GM18867 (cell line): ENCODE measurements around the gene ST8SIA6.

Experiments
- ATAC-seq: cut with Tn5 transposase; IDR thresholded peaks from one replicate; pipeline ENCODE4 v1.9.1; 2021; ENCODE audit warnings: mild to moderate bottlenecking, moderate library complexity; ENCODE audit not compliant: unreplicated experiment

The ST8SIA6 gene

GRCh38 chr10:17387861-17388503 is 66.4 kb downstream of the ST8SIA6 start:
- ATAC-seq: no peak

- ATAC-seq: no peak
These were observed 67.7 kb downstream of the ST8SIA6 start for GRCh38 chr10:17386616-17387075.

GRCh38 chr10:17386021-17386420 is 68.4 kb downstream of the ST8SIA6 start:
- no peak for ATAC-seq

- no peak for ATAC-seq
These were observed 69.3 kb downstream of the ST8SIA6 start for GRCh38 chr10:17385066-17385465.

DNA sequence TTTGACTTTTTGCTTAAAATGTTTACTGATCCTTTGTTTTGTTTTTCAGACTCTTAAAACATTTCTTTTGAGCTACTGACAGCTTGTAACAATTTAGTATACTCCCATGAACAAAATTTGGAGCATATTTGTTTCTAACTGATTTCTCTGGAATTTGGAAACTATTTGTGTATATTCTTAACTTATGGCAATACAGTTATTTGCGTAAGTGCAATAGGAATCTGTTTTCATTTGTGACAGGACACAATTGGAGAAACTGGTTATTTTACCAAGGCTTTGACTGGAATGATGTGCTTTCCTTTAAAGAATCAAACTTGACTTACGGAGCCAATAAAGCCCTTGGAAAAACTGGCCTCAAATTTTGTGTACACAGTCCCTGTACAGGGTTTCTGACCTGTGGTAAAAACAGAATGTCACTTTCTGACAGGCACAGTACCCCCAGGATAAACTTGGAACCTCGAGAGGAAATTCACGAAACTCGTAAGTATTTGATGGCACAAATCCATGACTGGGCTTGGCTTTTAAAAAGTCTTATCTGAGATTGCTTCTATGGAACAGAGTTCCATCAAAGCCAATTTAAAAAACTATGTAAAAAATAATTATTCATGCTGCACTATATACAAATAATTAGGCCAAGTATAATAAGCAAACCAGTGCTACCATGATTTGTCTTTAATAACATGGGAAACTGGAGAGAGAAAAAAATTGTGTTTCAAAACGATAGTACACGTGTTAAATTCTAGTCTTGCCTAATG is 70.4 kb downstream of the ST8SIA6 start:
- ATAC-seq: no peak

GRCh38 chr10:17381502-17382142 is 72.8 kb downstream of the ST8SIA6 start:
- no peak for ATAC-seq

DNA sequence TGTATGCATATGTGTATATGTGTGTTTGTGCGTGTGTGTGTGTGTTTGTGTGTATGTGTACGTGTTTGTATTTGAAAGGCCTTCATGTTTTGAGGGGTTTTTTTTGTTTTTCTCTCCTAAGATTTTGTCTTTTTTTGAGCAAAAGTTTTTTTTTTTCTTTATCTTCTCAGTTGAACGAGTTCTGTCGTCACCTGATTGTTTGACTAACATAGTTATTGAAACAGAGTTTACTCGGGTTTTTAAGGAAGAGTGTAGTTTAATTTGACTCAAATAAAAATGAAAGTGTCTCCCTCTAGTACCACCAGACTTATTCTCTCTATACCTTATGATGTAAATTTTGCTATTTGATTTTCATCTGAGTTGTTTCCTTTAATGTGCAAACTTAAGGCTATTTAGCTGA is 73.5 kb downstream of the ST8SIA6 start:
- no peak for ATAC-seq

GRCh38 chr10:17380016-17380415 is 74.4 kb downstream of the ST8SIA6 start:
- ATAC-seq: no peak

GRCh38 chr10:17379151-17379690 is 75.2 kb downstream of the ST8SIA6 start:
- no peak for ATAC-seq

- ATAC-seq: no peak
These were observed 78.3 kb downstream of the ST8SIA6 start for GRCh38 chr10:17375936-17376584.

DNA sequence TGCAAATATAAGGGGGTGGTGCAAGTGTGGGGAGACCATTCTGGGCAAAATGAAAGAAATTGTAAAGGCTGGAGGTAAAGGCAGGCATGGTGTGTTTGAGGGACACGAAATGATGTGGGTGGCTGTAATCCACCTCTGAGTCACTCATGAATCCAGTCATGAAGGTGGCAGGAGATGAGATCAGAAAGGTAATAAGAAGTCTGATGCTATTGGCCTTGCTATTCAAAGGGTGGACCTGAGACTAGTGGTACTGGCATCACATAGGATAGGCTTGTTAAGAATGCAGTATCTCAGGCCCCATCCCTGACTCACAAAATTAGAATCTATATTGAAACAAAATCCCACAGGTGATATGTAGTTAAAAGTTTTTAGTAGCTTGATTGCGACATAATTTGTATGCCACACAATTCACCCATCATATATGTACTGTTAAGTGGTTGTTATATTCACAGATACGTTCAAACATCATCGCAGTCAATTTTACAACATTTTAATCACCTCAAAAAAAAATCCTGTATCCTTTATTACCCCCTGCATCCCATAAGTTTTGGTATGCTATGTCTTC is 85.6 kb downstream of the ST8SIA6 start:
- ATAC-seq: no peak

GRCh38 chr10:17366705-17367104 is 87.7 kb downstream of the ST8SIA6 start:
- ATAC-seq: no peak

DNA sequence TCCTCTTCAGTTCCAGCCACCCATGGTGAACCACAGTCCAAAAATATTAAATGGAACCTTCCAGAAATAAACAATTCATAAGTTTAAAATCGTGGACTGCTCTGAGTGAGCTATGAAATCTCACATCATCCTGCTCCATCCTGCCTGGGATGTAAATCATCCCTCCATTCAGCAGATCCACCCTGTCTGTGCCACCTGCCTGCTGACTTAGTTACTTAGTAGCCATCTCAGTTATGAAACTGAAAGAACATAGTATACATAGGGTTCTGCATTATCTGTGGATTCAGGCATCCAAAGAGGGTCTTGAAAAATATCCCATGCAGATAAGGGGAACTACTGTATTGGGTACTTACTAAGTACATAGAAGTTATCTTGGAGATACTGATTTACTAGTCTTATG is 89.0 kb downstream of the ST8SIA6 start:
- ATAC-seq: no peak

- no peak for ATAC-seq
These were observed 95.9 kb downstream of the ST8SIA6 start for GRCh38 chr10:17358461-17358860.

- ATAC-seq: no peak
These were observed 96.6 kb downstream of the ST8SIA6 start for GRCh38 chr10:17357781-17358180.

- ATAC-seq: no peak
These were observed 97.6 kb downstream of the ST8SIA6 start for GRCh38 chr10:17356820-17357219.

DNA sequence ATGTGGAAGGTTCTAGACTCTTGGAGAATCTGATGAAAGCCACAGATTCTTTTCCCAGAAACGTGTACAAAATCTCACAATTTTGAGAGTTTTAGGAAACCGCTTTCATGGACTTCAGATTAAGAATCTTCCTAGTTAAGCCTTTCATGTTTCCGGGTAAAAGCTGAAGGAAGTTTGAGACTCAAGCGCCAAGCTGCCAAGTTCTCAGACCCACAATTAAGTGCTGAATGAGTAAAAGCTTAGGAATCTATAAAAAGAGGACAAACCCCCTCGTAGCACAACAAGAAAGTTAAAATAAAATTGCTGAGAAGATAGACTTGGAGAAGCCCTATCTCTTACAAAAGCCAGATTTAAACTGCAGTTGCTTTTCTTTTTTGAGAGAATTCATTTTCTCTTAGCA is 99.6 kb downstream of the ST8SIA6 start:
- no peak for ATAC-seq

DNA sequence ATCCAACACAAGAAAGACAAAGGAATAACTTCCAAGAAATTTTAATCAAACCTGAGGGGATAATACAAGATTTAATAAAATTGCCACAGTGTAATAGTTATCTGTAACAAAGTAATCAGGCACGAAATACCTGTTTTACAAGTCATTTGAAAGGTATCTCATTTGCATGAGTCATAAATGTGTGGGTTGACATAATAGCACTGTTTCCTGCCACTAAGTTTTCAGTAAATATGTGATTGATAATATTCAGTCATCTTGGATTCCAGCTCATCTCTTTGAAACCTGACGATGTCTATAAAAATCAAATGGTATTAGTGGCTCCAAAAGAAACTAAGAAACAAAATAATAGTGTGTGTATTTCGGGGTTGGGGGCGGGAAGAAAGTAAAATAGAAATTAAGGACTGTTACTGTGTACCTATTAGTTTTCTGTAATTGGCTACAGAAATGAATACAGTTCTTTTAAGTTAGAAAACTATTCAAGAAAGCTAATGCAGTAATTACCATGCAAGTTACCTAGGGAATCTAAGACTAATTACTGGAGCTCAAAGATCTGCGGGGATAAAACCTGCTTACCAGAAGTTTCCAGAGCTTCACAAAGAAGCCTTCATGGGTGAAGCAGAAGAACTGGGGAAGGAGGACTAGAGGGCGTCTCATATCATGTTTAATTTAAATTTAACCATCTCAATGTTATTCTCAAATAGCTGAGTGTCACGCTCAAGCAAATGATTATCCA is 100.7 kb downstream of the ST8SIA6 start:
- no peak for ATAC-seq

DNA sequence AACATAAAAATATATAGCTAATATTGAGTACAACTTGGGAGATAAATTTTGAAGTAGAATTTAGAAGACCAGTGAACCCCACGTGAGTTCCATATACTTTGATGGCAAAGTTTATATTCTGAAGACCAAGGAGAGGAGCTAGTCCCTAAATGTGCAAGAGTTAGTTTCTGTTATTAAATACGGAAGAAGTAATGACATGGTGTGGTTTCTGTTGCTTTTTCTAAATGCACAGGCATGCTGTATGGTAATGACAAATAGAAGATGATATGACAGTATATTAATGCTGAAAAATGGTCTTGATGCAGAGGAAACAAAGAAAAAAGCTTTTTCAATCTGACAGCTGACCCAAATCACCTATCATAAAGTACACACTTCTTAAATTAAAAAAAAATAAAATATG is 101.8 kb downstream of the ST8SIA6 start:
- ATAC-seq: no peak

DNA sequence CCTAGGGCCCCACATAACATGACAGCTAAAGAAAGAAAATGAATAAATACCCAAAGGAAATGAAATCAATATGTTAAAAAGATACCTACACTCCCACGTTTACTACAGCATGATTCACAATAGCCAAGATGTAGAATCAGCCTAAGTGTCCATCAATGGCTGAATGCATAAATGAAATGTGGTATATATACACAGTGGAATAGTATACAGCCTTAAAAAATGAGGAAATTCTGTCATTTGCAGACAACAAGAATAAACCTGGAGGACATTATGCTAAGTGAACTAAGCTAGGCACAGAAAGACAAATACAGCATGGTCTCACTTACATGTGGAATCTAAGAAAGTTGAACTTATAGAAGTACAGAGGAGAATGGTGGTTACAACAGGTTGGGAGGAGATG is 102.9 kb downstream of the ST8SIA6 start:
- no peak for ATAC-seq
